Stimulated activated CD4-positive, alpha-beta T cell treated with anti-CD3 and anti-CD28 coated beads, Interleukin-4, amount 100 ng/mL, for 24 hours (primary cell): ENCODE measurements around the gene CAMTA1.

ENCODE experiments used
- DNase-seq: peaks from one replicate; pipeline ENCODE4 v3.0.0-alpha.2; 2020

Gene CAMTA1

GRCh38 chr1:7497107-7497637 is 711.9 kb downstream of the CAMTA1 start:
- DNase-seq, result no peak

DNA sequence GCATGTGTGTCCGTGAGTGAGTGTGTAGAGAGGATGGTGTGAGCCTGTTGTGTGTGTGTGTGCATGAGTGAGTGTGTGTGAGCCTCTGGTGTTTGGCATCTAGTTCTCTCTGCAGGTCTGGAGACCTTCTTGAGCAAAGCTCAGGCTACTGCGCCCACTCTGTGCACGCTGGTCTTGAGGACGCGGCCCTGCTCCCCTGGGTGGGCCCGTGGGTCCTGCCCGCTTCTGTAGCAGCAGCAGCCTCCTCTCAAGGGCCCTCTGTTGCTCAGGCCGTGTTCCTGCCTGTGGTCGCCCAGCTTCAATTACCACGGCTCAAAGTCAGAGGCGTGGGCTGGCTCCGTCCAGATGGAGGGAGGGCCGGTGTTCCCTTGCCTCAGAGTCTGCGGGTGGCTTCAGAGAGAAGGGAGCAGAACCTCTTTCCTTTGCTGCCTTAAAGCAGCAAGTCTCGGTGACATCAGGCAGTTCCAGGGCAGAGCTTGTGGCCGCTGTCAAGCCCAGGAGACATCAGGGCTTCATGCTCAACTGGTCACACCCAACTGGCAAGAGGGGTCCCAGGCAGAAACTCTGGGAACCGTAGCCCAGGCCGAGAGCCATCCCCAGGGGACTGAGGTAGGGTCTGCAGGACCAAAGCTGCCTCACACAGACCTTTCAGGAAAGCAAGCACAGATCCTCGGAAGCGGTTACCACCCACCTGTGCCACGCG is 715.3 kb downstream of the CAMTA1 start:
- DNase-seq, result no peak

GRCh38 chr1:7501084-7501491 is 715.8 kb downstream of the CAMTA1 start:
- no peak for DNase-seq

DNA sequence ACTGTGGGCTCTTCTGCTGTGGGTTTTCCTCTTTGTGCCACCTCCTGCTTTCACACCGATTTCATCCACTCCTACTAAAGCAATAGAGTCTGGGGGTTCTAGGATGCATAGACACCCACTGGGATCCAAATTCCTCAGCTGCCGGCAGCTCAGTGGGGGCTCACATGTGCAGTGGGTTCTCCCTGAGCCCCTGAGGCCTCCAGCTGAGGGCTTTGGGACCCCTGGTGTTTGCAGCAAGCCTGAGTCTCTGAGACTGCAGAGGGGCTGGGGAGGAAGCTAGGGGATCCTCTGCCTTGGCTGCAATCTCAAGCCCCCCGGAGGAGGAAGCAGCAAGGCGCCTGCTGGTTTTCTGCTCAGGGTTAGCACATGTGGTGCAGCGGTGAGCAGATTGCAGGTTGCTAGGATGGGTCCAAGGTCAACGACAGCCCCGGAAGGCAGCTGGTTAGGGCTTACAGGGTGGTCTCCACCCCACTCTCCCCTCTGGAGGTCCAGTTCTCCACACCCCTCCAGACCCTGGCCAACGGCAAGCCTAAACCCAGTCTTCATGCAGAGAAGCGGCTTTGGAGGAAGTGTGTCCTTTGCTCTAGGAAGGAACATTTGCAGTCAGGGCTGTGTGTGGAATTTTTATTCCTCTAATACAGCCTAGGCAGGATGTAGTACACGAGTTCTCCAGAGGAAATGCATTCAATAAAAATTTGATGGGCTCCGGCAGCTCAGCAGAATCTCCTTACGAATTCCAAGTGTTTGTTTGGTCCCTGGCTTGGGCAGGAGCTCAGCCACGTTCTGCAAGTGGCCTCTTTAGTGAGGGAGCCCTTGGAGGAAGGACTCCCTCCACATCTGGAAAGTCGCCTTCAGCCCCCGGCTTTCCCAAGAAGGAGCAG is 716.7 kb downstream of the CAMTA1 start:
- no peak for DNase-seq

- no peak for DNase-seq
These were observed 718.6 kb downstream of the CAMTA1 start for GRCh38 chr1:7503691-7504437.

DNA sequence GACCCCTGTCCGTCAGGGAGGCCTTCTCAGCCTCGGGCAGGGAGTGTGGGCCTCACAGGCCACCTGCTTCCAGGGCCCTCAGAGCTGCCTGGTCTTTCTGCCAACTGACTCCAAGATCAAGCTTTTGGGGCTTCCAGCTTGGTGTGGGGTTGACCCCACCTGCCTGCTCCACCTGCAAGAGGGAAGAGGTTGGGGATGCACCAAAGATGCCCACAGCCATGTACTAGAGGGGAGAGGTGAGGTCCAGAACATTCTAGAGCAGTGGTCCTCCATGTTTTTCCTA is 719.1 kb downstream of the CAMTA1 start:
- no peak for DNase-seq

DNA sequence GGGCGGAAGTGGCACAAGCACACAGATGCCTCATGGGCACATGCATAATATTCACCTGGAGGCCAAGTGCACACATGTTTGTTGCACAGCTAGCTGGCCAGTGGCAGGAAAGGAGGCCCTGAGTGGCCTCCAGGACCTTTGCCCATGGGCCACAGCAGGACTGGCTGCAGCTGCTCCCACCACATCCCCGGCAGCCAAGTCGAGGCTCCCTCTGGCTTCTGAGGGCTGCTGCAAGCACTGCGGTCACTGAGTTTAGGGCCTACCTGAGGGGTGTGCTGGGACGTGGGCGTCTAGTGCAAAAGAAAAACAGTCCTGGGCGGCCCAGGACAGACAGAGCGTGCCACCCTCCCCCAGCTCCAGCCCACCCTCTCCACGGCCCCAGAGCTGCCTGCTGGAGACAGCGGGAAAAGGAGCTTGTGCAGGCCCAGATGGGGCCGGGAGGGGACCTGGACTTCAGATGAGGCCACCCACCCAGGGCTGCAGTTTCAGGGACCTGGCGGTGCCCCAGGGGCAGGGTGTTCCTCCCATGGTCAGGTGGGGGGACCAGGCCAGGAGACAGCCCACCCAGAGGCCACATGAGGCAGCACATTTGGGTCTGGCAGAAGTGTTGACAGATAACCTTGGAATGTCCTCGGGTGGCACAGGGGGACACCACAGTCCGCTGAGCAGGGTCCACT is 720.0 kb downstream of the CAMTA1 start:
- DNase-seq, result no peak

DNA sequence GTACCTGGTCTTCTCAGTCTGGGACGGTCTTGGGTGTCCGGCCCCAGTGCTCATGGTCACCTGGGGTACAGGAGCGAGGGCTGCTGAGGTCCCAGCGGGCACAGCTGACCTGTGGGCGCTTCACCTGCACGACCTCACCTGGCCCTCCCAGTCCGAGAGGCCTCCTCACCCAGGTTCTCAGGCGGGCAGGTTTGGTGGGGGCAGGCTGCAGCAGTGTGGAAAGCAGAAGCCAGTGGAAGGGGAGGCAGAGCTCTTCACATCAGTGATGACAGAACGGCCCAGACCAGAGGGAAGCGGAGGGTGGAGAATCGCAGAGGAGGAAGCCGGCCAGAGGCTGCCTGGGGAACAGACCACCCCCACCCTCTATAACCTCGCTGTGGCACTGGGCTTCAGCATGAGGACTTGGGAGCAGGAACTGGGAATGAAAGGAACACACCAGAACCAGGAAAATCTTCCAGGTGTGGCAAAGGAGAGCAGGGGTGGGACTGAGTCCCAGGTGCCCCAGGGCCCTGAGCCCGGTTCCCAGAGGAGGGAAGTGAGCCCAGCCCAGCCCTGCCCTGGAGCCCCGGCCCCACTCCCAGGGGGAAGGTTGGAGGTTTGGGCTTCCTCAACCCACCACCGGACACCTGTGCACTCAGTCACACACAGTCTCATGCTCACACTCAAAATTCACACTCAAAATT is 720.7 kb downstream of the CAMTA1 start:
- DNase-seq, result no peak

- DNase-seq, result no peak
These were observed 721.4 kb downstream of the CAMTA1 start for GRCh38 chr1:7506454-7507284.

GRCh38 chr1:7507285-7508019 is 722.2 kb downstream of the CAMTA1 start:
- no peak for DNase-seq

DNA sequence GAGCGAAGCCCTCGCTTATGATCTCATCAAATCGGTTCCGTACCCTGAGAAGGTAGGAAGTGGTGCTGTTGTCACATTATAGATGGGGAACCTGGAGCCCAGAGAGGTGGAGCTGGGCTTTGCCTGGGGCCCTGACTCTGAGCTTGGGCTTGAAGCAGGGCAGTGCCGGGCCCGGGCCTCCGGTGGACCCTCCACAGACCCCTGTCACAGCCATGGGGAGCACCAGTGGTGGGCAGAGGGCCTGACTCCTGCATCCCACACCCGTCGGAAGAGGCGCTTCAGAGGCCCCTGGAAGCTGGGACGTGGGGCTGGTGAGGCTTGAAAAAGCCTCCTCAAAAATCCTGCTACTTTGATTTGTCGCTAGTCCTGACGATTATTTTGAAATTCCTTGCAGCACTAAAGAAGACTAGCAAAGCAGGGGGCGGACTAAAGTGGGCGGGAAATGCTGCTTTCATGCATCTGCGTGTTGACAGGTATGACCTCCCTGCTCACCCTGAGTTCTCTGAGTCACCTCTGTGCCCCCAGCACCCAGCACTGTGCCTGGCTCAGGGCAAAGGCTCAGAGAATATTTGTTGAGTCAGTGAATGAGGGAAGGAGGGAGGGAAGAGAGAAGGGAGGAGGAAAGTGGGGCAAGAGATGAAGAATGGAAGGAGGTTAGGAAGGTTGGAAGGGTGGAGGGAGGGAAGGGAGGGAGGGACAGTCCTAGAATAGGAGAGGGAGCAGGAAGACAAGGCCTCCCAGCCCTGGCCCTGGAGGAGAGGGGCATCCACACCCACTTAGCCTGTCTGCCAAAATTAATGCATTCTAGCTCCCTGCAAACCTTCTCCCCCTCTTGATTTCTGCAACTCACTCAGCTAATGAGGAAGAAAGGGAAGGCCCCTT is 723.0 kb downstream of the CAMTA1 start:
- DNase-seq, result no peak

DNA sequence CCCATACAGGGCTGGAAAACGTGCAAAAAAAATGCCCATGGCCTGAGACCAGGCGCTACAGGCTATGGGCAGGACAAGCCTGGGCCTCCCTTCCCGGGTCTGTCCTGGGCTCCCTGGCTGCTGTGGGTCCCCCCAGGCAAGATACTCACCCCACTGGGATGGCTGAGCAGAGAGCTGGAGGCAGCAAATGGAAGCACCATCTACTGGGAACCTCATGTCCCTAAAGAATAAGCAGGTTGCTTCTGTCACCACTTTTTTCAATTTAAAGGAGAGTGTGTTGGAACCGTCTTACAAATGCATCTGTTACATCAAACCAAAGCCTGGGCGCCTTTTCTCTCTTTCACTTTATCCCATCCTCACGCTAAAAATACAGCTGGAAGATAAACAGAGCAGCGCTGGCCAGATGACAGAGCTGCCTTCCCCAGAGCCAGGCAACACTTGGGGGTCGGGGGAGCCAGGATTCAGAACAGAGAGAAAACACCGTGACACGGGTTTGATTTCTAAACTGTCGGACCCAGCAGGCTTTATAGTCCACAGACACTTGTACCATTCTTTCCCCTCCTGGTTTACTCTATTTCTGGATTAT is 723.8 kb downstream of the CAMTA1 start:
- DNase-seq, result no peak

DNA sequence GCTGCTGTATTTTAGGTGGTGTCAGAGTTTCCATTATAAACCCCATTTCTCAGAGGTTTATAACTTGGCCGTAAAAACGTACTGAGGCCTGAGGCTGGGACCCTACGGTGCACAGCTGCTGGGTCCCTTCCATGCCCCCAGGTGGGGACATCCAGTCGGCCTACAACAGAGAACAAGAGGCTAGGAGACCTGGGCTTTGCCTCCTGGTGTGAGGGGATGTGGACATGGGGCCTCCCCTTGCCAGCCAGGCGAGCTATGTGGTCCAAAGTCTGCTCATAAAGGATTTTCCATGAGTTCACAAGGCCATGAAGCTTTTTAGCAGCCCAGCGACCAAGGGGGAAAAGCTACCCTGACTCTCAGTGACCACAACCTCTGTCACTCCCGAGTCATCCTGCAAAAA is 724.3 kb downstream of the CAMTA1 start:
- DNase-seq, result no peak

GRCh38 chr1:7510389-7510931 is 725.2 kb downstream of the CAMTA1 start:
- no peak for DNase-seq

GRCh38 chr1:7511381-7511780 is 726.1 kb downstream of the CAMTA1 start:
- DNase-seq, result no peak

DNA sequence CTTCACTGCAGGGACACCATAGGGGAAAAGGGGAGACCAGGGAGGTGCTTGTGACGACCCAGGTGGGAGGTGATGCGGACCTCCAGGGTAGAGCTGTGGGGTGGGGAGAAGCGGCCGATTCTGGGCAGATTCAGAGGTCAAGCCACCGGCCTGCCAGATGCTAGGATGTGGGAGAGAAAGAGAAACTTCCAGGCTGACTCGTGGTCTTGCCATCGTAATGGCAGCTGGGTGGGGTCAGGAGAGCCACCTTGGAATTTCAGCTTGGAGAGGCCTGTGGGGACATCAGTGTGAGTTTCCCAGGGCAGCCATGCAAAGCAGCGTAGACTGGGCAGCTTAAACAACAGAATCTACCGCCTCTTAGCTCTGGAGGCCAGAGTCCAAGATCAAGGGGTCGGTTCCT is 727.8 kb downstream of the CAMTA1 start:
- DNase-seq, result no peak

DNA sequence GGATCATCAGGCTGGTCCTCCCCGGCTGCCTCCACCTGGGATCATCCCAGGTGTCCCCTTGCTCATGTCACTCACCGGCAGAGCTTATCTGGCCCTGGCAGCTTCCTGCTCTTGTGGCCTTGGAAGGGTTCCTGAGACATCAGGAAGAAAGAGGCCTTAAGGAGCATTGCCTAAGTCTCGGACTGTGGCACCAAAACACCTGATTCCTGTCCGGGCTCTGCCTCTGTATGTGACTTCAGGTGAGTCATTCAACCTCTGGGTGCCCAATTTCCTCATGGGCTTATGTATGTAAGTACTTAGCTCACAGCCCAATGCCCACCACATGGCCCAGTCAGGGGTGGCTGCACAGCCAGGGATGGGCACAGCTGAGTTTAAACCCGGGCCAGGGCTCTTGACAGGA is 729.9 kb downstream of the CAMTA1 start:
- no peak for DNase-seq

DNA sequence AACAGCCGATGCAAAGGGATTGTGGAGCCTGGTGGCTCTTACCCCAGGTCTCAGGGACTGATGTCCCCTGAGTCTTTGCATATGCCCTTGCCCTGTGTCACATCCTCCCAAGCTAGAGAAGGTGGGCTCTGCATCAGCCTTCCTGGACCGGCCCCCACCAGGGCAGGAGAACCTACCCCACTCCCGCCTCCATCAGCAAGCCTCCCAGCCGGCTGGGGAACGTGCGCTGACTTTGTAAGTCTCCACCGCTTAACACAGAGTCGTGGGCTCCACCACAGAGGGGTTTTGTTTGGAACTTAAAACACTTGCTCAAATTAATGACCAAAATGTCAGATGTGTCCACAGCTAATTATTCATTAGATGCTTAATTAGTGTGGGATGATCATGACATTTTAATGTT is 730.6 kb downstream of the CAMTA1 start:
- DNase-seq, result no peak

- no peak for DNase-seq
These were observed 731.1 kb downstream of the CAMTA1 start for GRCh38 chr1:7516341-7516740.
